Tongue (tissue), 3 donors: Measurements from ENCODE around the gene AP1G1. TPM values are rescaled to one million over a fixed set of nuclear protein-coding genes. Genes with fewer than 3 reads are reported as not detected.
"Not testable (repeated sequence)": the region's sequence is repeated elsewhere in the genome, so short reads cannot be mapped to it uniquely, and the experiment has no call there.

Experiments
- DNase-seq: peaks from one replicate; pipeline ENCODE4 v3.0.0-alpha.2; 2015
- small RNA-seq: library from RNA; depleted of rRNA; stranded (forward); fragments of <200 nt; gene quantifications from one replicate; pipeline ENCODE3, GENCODE V24; 2014; ENCODE audit warnings: low replicate concordance
- total RNA-seq: library from RNA; depleted of rRNA; stranded (reverse); fragments of >200 nt; gene quantifications from one replicate; pipeline ENCODE4 v1.2.3, GENCODE V29; 2014

Gene AP1G1
- total RNA-seq, 1 donor from 2014 or later: 109 TPM

- DNase-seq: no peak
Observed at GRCh38 chr16:71698491-71698890, 110.1 kb downstream of the AP1G1 start.

GRCh38 chr16:71693164-71693563 is 115.5 kb downstream of the AP1G1 start:
- no peak for DNase-seq

GRCh38 chr16:71689901-71690300 is 118.7 kb downstream of the AP1G1 start:
- no peak for DNase-seq

GRCh38 chr16:71687861-71688260 is 120.8 kb downstream of the AP1G1 start:
- no peak for DNase-seq

GRCh38 chr16:71684280-71684679 is 124.4 kb downstream of the AP1G1 start:
- DNase-seq: not testable (repeated sequence)

- no peak for DNase-seq
Observed at GRCh38 chr16:71681360-71681759, 127.3 kb downstream of the AP1G1 start.

Small RNA genes within 50 kb of the gene (small RNA-seq; reads per million reads assigned to genes)
- not detected for gene AC010653.3
- not detected for gene SNORA70D
- 1,003 reads per million, percentile 98 among the genes with 10 or more reads in this experiment for gene SNORD71

Other genes with a start within 250 kb of the AP1G1 start
- not detected for gene TAT, start 231.7 kb downstream of the AP1G1 start, total RNA-seq
- gene MARVELD3, start 182.7 kb downstream of the AP1G1 start, total RNA-seq: 1.9 TPM
- 6.5 TPM for gene PHLPP2, start 84.1 kb downstream of the AP1G1 start, total RNA-seq
- gene ATXN1L, start 37.1 kb upstream of the AP1G1 start, total RNA-seq: 24.1 TPM
- 6.6 TPM for gene ZNF821, start 75.3 kb upstream of the AP1G1 start, total RNA-seq
- gene IST1, start 86.7 kb upstream of the AP1G1 start, total RNA-seq: 213 TPM
- gene PKD1L3, start 191.6 kb upstream of the AP1G1 start, total RNA-seq: 0.10 TPM
- gene DHODH, start 199.9 kb upstream of the AP1G1 start, total RNA-seq: 8.7 TPM
- gene HP, start 245.7 kb upstream of the AP1G1 start, total RNA-seq: 2.4 TPM